K562 (cell line): Measurements from ENCODE around the gene MAMDC4. TPM values are rescaled to one million over a fixed set of nuclear protein-coding genes. Genes with fewer than 3 reads are reported as not detected.
A peak's percentile ranks its signal among the peaks of the same experiment; 100 is the strongest.

Experiments used
- ASH1L ChIP-seq: fragments of 450-650 bp; IDR thresholded peaks from 2 replicates; pipeline ENCODE4 v1.6.1; 2018; ENCODE audit warnings: borderline replicate concordance, mild to moderate bottlenecking, low read depth; ENCODE audit not compliant: partially characterized antibody
- ATF1 ChIP-seq, 2 experiments: fragments of 450-650 bp in 1 of 2; IDR thresholded peaks; 2 replicates each; pipeline ENCODE4 v1.6.1; 2016; ENCODE audit warnings: missing compliant biosample characterization in 1 of 2, missing genetic modification characterization in 1 of 2
- BCOR ChIP-seq: fragments of 450-650 bp; IDR thresholded peaks from 2 replicates; pipeline ENCODE4 v1.6.1; 2016
- CREBBP ChIP-seq: IDR thresholded peaks from one replicate; pipeline ENCODE4 v1.6.1; 2012; ENCODE audit warnings: low read depth, mild to moderate bottlenecking, control low read depth, inconsistent platforms, low read length
- CSDE1 ChIP-seq, 2 experiments: fragments of 450-650 bp; IDR thresholded peaks; 2 replicates each; pipeline ENCODE4 v1.6.1; 2016; ENCODE audit warnings: mild to moderate bottlenecking in 1 of 2
- CTCF ChIP-seq, 3 experiments: IDR thresholded peaks in 2 of 3; conservative IDR thresholded peaks in 1 of 3; 2 replicates each; pipeline ENCODE4 v1.5.1; 2011 to 2012; ENCODE audit warnings: low read length in 3 of 3, mild to moderate bottlenecking in 3 of 3, control low read depth in 2 of 3, improper control_type of control experiment in 1 of 3, inconsistent platforms in 1 of 3, low read depth in 1 of 3, mixed read lengths in 1 of 3, moderate library complexity in 1 of 3; ENCODE audit not compliant: insufficient read depth in 2 of 3
- DDX20 ChIP-seq: fragments of 450-650 bp; IDR thresholded peaks from 2 replicates; pipeline ENCODE4 v1.6.1; 2016; ENCODE audit warnings: missing genetic modification characterization, low read depth, mild to moderate bottlenecking, missing compliant biosample characterization, moderate library complexity
- ERF ChIP-seq: fragments of 450-650 bp; formaldehyde crosslinking; IDR thresholded peaks from 2 replicates; pipeline ENCODE4 v1.4.0; 2020; ENCODE audit warnings: mild to moderate bottlenecking, mixed read lengths
- HNRNPLL ChIP-seq: fragments of 200-400 bp; formaldehyde crosslinking; IDR thresholded peaks from 2 replicates; pipeline ENCODE4 v1.6.1; 2017; ENCODE audit warnings: low read length, low read depth, mild to moderate bottlenecking; ENCODE audit not compliant: poor library complexity, severe bottlenecking
- KLF1 ChIP-seq: fragments of 450-650 bp; IDR thresholded peaks from 2 replicates; pipeline ENCODE4 v1.6.1; 2016; ENCODE audit warnings: missing genetic modification characterization, missing compliant biosample characterization
- NELFE ChIP-seq: IDR thresholded peaks from 2 replicates; pipeline ENCODE4 v1.6.1; 2011; ENCODE audit warnings: mild to moderate bottlenecking; ENCODE audit not compliant: insufficient read depth, insufficient read length
- NONO ChIP-seq, 2 experiments: fragments of 200-400 bp in 1 of 2; fragments of 450-650 bp in 1 of 2; formaldehyde crosslinking in 1 of 2; IDR thresholded peaks; 2 replicates each; pipeline ENCODE4 v1.6.1; 2017; ENCODE audit warnings: low read depth in 2 of 2, mild to moderate bottlenecking in 2 of 2, moderate library complexity in 2 of 2, low read length in 1 of 2
- NRF1 ChIP-seq, 2 experiments: fragments of 450-650 bp; IDR thresholded peaks in 1 of 2; conservative IDR thresholded peaks in 1 of 2; 2 replicates each; pipeline ENCODE4 v1.6.1; 2014; ENCODE audit warnings: mild to moderate bottlenecking in 2 of 2
- POLR3G ChIP-seq: IDR thresholded peaks from 2 replicates; pipeline ENCODE4 v1.6.1; 2011; ENCODE audit not compliant: insufficient read length, insufficient replicate concordance; ENCODE audit errors: extremely low read depth
- SIX5 ChIP-seq, 2 experiments: IDR thresholded peaks; 2 replicates each; pipeline ENCODE4 v1.6.1; 2011; ENCODE audit warnings: low read length in 2 of 2, borderline replicate concordance in 1 of 2, low read depth in 1 of 2, mild to moderate bottlenecking in 1 of 2, moderate library complexity in 1 of 2; ENCODE audit not compliant: insufficient read depth in 1 of 2
- SMAD4 ChIP-seq: fragments of 250-450 bp; sonication (Bioruptor Pico); conservative IDR thresholded peaks from 2 replicates; pipeline ENCODE4 v1.8.0; 2021; ENCODE audit warnings: inconsistent platforms, mild to moderate bottlenecking, moderate library complexity
- SREBF2 ChIP-seq: sonication (generic); formaldehyde crosslinking; IDR thresholded peaks from 2 replicates; pipeline ENCODE4 v1.4.0; 2020; ENCODE audit warnings: mild to moderate bottlenecking, missing genetic modification reagents
- SRSF7 ChIP-seq: fragments of 200-400 bp; formaldehyde crosslinking; optimal IDR thresholded peaks from 2 replicates; pipeline ENCODE3; 2017; ENCODE audit warnings: mild to moderate bottlenecking, low read depth, low read length
- SRSF9 ChIP-seq: fragments of 200-400 bp; formaldehyde crosslinking; IDR thresholded peaks from 2 replicates; pipeline ENCODE4 v1.6.1; 2017; ENCODE audit warnings: low read depth, low read length, borderline replicate concordance
- U2AF2 ChIP-seq: fragments of 200-400 bp; formaldehyde crosslinking; optimal IDR thresholded peaks from 2 replicates; pipeline ENCODE3; 2017; ENCODE audit warnings: low read depth, mild to moderate bottlenecking, low read length
- ZFP1 ChIP-seq: fragments of 450-650 bp; formaldehyde crosslinking; IDR thresholded peaks from 2 replicates; pipeline ENCODE4 v1.4.0; 2020; ENCODE audit warnings: mild to moderate bottlenecking, mixed read lengths
- ZKSCAN1 ChIP-seq: fragments of 150-350 bp; IDR thresholded peaks from 2 replicates; pipeline ENCODE4 v1.6.1; 2016; ENCODE audit warnings: low read depth, low read length
- ZNF764 ChIP-seq: fragments of 250-450 bp; sonication (Bioruptor Pico); IDR thresholded peaks from 2 replicates; pipeline ENCODE4 v1.4.0; 2020; ENCODE audit warnings: low read depth, mild to moderate bottlenecking, moderate library complexity
- polyA plus RNA-seq, 8 experiments: library from polyadenylated mRNA; depleted of rRNA in 4 of 8; stranded (reverse) in 5 of 8; unstranded in 3 of 8; fragments of >200 nt; fragmentation: Nextera tagmentation in 2 of 8; fragmentation: Illumina TruSeq in 1 of 8; extraction: Ambion mirVana in 2 of 8; extraction: Trizol in 1 of 8; gene quantifications; 2 replicates each; pipeline versions ENCODE4 v1.2.1 to v1.2.3, GENCODE V29; 2011 to 2014; ENCODE audit warnings: inconsistent platforms in 1 of 8, missing spikeins in 1 of 8
- total RNA-seq, 7 experiments: library from RNA; depleted of rRNA in 6 of 7; stranded (reverse); fragments of >200 nt in 6 of 7; fragmentation: Illumina TruSeq in 2 of 7; extraction: Trizol in 2 of 7; gene quantifications; 2 replicates each; pipeline versions ENCODE4 v1.2.1 to v1.2.3, GENCODE V29; 2011 to 2021; ENCODE audit warnings: low replicate concordance in 1 of 7

The MAMDC4 gene
- total and polyA plus RNA-seq, 9 of the 15 experiments (the other 6 are each of a cell fraction or from before 2014, with no cell fraction given): 0.03 to 10.8 (median 1.5) TPM

GRCh38 chr9:136807281-136808074 lies 44.7 kb upstream of the MAMDC4 start, which contains the start of gene RABL6 (continued):
- TF ChIP-seq NONO (IDR thresholded peaks at IDR 0.05; ENCODE audit: low read depth in 2 of 2, low read length in 1 of 2) (peak in 1 of 2 experiments; percentile 79; a peak in 2 of 4 replicates), SRSF9 (no peak), ASH1L (no peak), POLR3G (no peak), SIX5 (IDR thresholded peaks at IDR 0.05; ENCODE audit: borderline replicate concordance in 1 of 2, insufficient read depth in 1 of 2, low read depth in 1 of 2, low read length in 2 of 2) (no peak), NRF1 (conservative IDR thresholded peaks at IDR 0.05 in 1 of 2, IDR thresholded peaks at IDR 0.05 in 1 of 2) (peak; percentile 92 to 94), ATF1 (CRISPR knock-in tag; IDR thresholded peaks at IDR 0.05) (no peak), ATF1 (tag; IDR thresholded peaks at IDR 0.05) (peak; percentile 30; the same call in 1 of the 2 replicates), SRSF7 (no peak), HNRNPLL (peak; percentile 73), CTCF (IDR thresholded peaks at IDR 0.05 in 2 of 3, conservative IDR thresholded peaks at IDR 0.05 in 1 of 3; ENCODE audit: insufficient read depth in 2 of 3, low read depth in 1 of 3, low read length in 3 of 3) (no peak), CSDE1 (IDR thresholded peaks at IDR 0.05) (no peak), ERF (no peak), KLF1 (tag) (no peak), ZNF764 (CRISPR knock-in tag) (no peak), SMAD4 (CRISPR knock-in tag) (peak; percentile 89), NELFE (no peak), DDX20 (tag) (no peak), U2AF2 (no peak), ZKSCAN1 (no peak), SREBF2 (no peak), ZFP1 (CRISPR knock-in tag) (no peak), CREBBP (no peak), BCOR (peak; percentile 24; the same call in 1 of the 2 replicates)
